Activated CD8-positive, alpha-beta T cell treated with anti-CD3 and anti-CD28 coated beads, Interleukin-2, amount 10 ng/mL, durations not matched to agents 7 days and 5 days (primary cell): ENCODE data around the gene ANKRD13D. TPM values are rescaled to one million over a fixed set of nuclear protein-coding genes. Genes with fewer than 3 reads are reported as not detected.

Experiments used
- ATAC-seq: fragments of 150-1000 bp; cut with Tn5 transposase; one replicate; pipeline ENCODE4 v1.10.0; 2021; ENCODE audit warnings: moderate library complexity
- CTCF ChIA-PET: fragments of 350-600 bp; sonication (Branson Sonifier 250); formaldehyde crosslinking; loops from one replicate; lab custom pipeline; 2021; ENCODE audit warnings: antibody characterized with exemption; lab: Charles Lee
- POLR2A ChIA-PET: fragments of 350-600 bp; sonication (Branson Sonifier 250); formaldehyde crosslinking; loops from one replicate; lab custom pipeline; 2021; ENCODE audit warnings: antibody characterized with exemption; lab: Charles Lee
- DNase-seq: peaks from one replicate; pipeline ENCODE4 v3.0.0-alpha.2; 2020
- H3K27ac Mint-ChIP-seq: one replicate; pipeline ENCODE4 v1.8.0; 2021; ENCODE audit warnings: mild to moderate bottlenecking, mixed read lengths
- H3K27me3 Mint-ChIP-seq: one replicate; pipeline ENCODE4 v1.8.0; 2021; ENCODE audit warnings: low read depth, mixed read lengths
- H3K36me3 Mint-ChIP-seq: one replicate; pipeline ENCODE4 v1.8.0; 2021; ENCODE audit warnings: low read depth, mixed read lengths
- H3K4me1 Mint-ChIP-seq: one replicate; pipeline ENCODE4 v1.8.0; 2021; ENCODE audit warnings: low read depth, mixed read lengths
- H3K4me3 Mint-ChIP-seq: one replicate; pipeline ENCODE4 v1.8.0; 2021; ENCODE audit warnings: mild to moderate bottlenecking, mixed read lengths
- H3K9me3 Mint-ChIP-seq: one replicate; pipeline ENCODE4 v1.8.0; 2022; ENCODE audit warnings: mixed read lengths; ENCODE audit not compliant: insufficient read depth
- total RNA-seq, 2 experiments: library from RNA; stranded (reverse); gene quantifications; one replicate each; pipeline ENCODE4 v1.2.3, GENCODE V29; 2021

ANKRD13D gene
- total RNA-seq, 2 experiments from 2014 or later, result 179 to 189 TPM

DNA sequence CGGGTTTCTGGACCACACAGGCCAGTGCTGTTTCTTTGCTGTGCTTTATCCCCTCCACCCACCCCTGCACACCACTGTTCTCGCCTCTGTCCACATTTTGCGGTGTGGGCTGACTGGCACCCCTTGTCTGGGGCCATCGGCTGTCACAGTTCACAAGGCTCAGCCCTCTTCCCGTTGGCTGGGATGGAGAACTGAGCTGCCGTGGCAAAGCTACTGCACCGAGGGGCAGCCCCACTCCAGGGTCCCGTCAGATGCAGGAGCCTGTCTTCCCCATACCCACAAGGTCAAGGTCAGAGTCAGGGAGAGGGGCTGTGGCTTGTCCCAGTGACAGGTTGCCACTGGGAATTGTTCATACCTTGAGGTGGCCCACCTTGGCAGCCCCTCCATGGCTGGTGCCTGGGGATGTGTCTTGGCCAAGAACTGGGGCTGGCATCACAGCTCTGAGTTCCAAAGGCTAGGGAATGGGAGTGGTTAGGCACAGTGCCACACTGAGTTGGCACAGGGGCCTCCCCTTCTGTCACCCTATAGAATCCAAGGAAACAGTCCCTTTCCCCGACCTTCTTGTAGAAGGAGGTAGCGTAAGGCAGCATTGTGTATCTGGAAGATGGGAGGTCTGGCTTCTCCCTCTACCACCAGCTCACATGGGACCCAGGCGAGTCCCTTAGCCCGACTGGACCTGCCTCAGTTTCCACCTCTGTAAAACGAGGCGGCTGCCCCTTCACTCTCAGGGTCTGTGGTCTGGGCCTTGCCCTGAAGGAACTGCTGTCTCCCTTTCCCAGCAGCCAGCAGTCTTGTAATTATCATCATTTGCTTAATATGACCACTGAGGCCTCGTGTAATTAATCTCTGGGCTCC, 19.5 kb upstream of the ANKRD13D start:
- Mint-ChIP-seq H3K27ac (peak overlapping the region; percentile 99), H3K27me3 (no peaks in the 10 kb centered on the region), H3K9me3 (no peaks in the 10 kb centered on the region), H3K36me3 (peaks cover 72% of the 10 kb centered on the region), H3K4me1 (peaks cover 74% of the 10 kb centered on the region), H3K4me3 (peak overlapping the region; percentile 98)
- CTCF ChIA-PET, result interaction anchor here (0.8 to 7.4 kb wide), 6 partner anchors 10 to 82 kb away, joined by 3 to 60 read pairs (median 10); partner anchors contain the start of gene ANKRD13D
- ATAC-seq (no peak), DNase-seq (no peak)
- POLR2A ChIA-PET, result interaction anchor here (0.9 to 8.1 kb wide), 6 partner anchors 7 to 127 kb away, joined by 3 to 201 read pairs (median 16); partner anchors contain the start of genes ANKRD13D and RAD9A

DNA sequence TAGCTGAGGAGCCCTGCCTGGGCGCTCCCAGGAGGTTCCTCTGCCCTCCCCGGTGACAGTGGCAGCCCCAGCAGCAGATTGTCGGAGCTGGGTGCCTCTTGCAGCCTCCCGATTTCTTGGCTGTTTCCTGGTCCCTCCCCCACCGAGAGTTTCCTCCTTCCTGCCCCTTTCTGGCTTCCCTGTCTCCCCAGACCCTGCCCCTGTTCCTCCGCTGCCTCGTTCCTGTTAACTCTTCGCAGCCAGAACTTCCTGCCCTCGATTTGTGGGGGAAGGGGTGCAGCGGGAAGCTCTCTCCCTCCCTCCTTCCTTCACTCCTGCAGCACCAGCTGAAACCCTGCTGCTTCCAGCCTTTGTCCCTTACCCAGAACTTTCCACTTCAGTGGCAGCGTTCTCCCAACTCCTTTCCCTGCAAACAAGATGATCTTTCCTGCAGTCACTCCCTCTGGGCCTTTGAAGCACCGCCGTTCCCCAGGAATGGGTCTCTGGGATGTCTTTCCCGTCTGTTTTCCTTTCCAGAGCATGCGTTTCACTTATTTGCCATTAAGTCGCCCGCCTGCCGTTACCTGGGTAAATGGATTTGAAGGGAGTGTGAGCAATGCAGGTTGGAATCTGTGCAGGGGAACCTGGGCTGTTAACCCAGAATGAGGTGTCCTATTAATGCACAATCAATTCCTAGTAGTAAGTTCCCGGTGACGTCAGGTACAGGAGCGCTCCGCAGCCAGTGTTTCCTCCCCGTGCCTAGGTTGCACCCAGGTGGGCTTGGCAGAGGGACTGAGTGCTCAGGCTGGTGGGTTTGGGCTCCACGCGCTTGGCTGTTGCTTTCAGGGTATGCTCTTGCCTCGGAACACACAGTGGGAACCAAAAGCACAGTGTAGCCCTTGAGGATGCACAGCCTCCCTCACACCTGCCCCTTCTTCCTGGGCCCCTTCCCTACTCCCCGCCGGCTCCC, 18.6 kb upstream of the ANKRD13D start:
- Mint-ChIP-seq H3K36me3 (peaks cover 79% of the 10 kb centered on the region), H3K9me3 (no peaks in the 10 kb centered on the region), H3K4me1 (peaks cover 72% of the 10 kb centered on the region), H3K4me3 (peak overlapping the region; percentile 98), H3K27me3 (no peaks in the 10 kb centered on the region), H3K27ac (peak overlapping the region; percentile 99)
- ChIA-PET CTCF (interaction anchor here (1.0 to 7.4 kb wide), 10 partner anchors 9 to 81 kb away, joined by 3 to 60 read pairs (median 8); partner anchors contain the start of gene ANKRD13D), POLR2A (interaction anchor here (0.6 to 8.1 kb wide), 14 partner anchors 6 to 613 kb away, joined by 3 to 201 read pairs (median 4); partner anchors contain the start of genes ANKRD13D, POLD4 and RAD9A)
- DNase-seq (no peak), ATAC-seq (no peak)

GRCh38 chr11:67271205-67271540, 17.9 kb upstream of the ANKRD13D start:
- Mint-ChIP-seq H3K9me3 (no peaks in the 10 kb centered on the region), H3K27ac (peak overlapping the region; percentile 99), H3K27me3 (no peaks in the 10 kb centered on the region), H3K36me3 (peaks cover 85% of the 10 kb centered on the region), H3K4me3 (peak overlapping the region; percentile 98), H3K4me1 (peaks cover 73% of the 10 kb centered on the region)
- ChIA-PET CTCF (interaction anchor here (1.0 to 7.4 kb wide), 9 partner anchors 8 to 80 kb away, joined by 3 to 60 read pairs (median 11); partner anchors contain the start of gene ANKRD13D), POLR2A (interaction anchor here (0.6 to 8.1 kb wide), 11 partner anchors 12 to 614 kb away, joined by 3 to 201 read pairs (median 4); partner anchors contain the start of genes ANKRD13D and POLD4)
- ATAC-seq (no peak), DNase-seq (no peak)

GRCh38 chr11:67271541-67272284, 17.4 kb upstream of the ANKRD13D start:
- ATAC-seq (peak; percentile 37), DNase-seq (peak; percentile 77)
- H3K36me3 Mint-ChIP-seq, result peaks cover 89% of the 10 kb centered on the region

GRCh38 chr11:67272327-67273259, 16.5 kb upstream of the ANKRD13D start:
- ChIA-PET CTCF (interaction anchor here (0.9 to 7.4 kb wide), 10 partner anchors 9 to 84 kb away, joined by 3 to 60 read pairs (median 8); partner anchors contain the start of genes ANKRD13D and POLD4), POLR2A (interaction anchor here (0.9 to 8.1 kb wide), 9 partner anchors 9 to 147 kb away, joined by 3 to 201 read pairs (median 4); partner anchors contain the start of gene ANKRD13D)
- H3K4me3 Mint-ChIP-seq, result peak overlapping the region; percentile 98
- peak; percentile 20 for ATAC-seq
- no peaks in the 10 kb centered on the region for H3K9me3 Mint-ChIP-seq
- peak; percentile 57 for DNase-seq
- no peaks in the 10 kb centered on the region for H3K27me3 Mint-ChIP-seq
- peaks cover 91% of the 10 kb centered on the region for H3K36me3 Mint-ChIP-seq
- H3K4me1 Mint-ChIP-seq, result peaks cover 87% of the 10 kb centered on the region
- peak overlapping the region; percentile 99 for H3K27ac Mint-ChIP-seq

More at GRCh38 chr11:67271541-67272284, 17.4 kb upstream of the ANKRD13D start:
- ChIA-PET POLR2A (interaction anchor here (0.6 to 8.1 kb wide), 13 partner anchors 12 to 141 kb away, joined by 3 to 201 read pairs (median 3); partner anchors contain the start of genes ANKRD13D and POLD4), CTCF (interaction anchor here (0.9 to 7.4 kb wide), 11 partner anchors 8 to 85 kb away, joined by 3 to 60 read pairs (median 5); partner anchors contain the start of genes ANKRD13D and POLD4)
- H3K27ac Mint-ChIP-seq, result peak overlapping the region; percentile 99
- H3K4me3 Mint-ChIP-seq, result peak overlapping the region; percentile 98
- peaks cover 78% of the 10 kb centered on the region for H3K4me1 Mint-ChIP-seq
- H3K9me3 Mint-ChIP-seq, result no peaks in the 10 kb centered on the region
- no peaks in the 10 kb centered on the region for H3K27me3 Mint-ChIP-seq

- ChIA-PET CTCF (interaction anchor here (1.5 to 7.4 kb wide), 4 partner anchors 11 to 83 kb away, joined by 3 to 60 read pairs (median 12); partner anchors contain the start of gene ANKRD13D), POLR2A (interaction anchor here (0.7 to 8.1 kb wide), 6 partner anchors 10 to 155 kb away, joined by 3 to 201 read pairs (median 3); partner anchors contain the start of gene ANKRD13D)
- no peaks in the 10 kb centered on the region for H3K27me3 Mint-ChIP-seq
- H3K36me3 Mint-ChIP-seq, result peaks cover 91% of the 10 kb centered on the region
- DNase-seq, result no peak
- peak overlapping the region; percentile 98 for H3K4me3 Mint-ChIP-seq
- ATAC-seq, result no peak
- H3K27ac Mint-ChIP-seq, result peak overlapping the region; percentile 99
- H3K4me1 Mint-ChIP-seq, result peaks cover 90% of the 10 kb centered on the region
- no peaks in the 10 kb centered on the region for H3K9me3 Mint-ChIP-seq
Measured at GRCh38 chr11:67273260-67273990, 15.7 kb upstream of the ANKRD13D start.

DNA sequence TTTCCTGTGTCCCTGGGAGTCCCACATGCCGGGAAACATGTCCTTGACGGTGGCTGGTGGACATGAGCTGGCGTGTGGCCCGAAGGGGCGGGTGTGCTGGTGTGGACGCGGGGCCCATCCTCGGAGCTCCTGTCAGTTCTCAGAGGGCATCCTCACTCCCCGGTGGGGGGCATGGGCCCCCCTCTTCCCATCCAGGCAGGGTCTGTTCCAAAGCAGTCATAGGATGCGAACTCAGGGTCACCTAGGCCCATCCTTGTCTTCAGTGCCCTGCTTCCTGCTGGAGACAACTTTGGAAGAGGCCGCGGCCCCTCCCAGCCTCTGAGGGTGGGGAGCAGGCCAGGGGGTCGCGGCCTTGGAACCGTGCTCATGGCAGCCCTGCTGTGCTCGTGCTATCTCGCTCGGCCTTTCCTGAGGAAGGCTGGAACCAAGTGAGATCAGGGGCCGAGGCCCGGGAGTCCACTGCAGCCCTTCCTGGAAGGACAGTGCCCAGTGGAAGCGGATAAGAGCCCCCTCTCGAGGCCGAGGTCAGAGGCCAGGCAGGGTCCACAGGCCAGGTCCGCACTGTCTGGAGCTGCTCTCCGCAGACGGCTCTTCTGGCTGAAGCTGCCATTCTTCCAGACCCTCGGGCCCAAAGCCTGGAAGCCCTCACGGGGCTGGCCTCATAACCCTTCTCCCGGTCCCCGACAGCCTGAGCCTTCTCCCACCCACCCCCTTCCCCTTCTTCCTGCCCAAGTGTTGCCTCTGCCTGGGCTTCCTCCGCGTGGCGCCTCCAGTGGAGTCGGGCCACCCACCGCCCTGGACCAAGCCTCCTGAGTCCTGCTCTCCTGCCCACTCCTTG, 14.1 kb upstream of the ANKRD13D start:
- POLR2A ChIA-PET, result interaction anchor here (1.0 to 4.1 kb wide), 2 partner anchors 9 to 11 kb away, joined by 5 to 18 read pairs; no protein-coding TSS in a partner anchor

GRCh38 chr11:67275606-67276409, 13.3 kb upstream of the ANKRD13D start:
- peaks cover 91% of the 10 kb centered on the region for H3K4me1 Mint-ChIP-seq
- no peaks in the 10 kb centered on the region for H3K27me3 Mint-ChIP-seq
- H3K36me3 Mint-ChIP-seq, result peaks cover 91% of the 10 kb centered on the region
- ChIA-PET CTCF (interaction anchor here (0.6 to 3.2 kb wide), 5 partner anchors 8 to 75 kb away, joined by 3 to 36 read pairs (median 9); partner anchors contain the start of gene ANKRD13D), POLR2A (interaction anchor here (0.7 to 5.3 kb wide), 3 partner anchors 8 to 25 kb away, joined by 3 to 94 read pairs (median 50); partner anchors contain the start of genes ANKRD13D and GRK2)
- peak overlapping the region; percentile 99 for H3K27ac Mint-ChIP-seq
- ATAC-seq (no peak), DNase-seq (peak; percentile 44)
- H3K4me3 Mint-ChIP-seq, result peak overlapping the region; percentile 81
- H3K9me3 Mint-ChIP-seq, result no peaks in the 10 kb centered on the region

More for the DNA sequence above, 14.1 kb upstream of the ANKRD13D start:
- DNase-seq, result no peak
- peaks cover 91% of the 10 kb centered on the region for H3K36me3 Mint-ChIP-seq
- peak overlapping the region; percentile 99 for H3K27ac Mint-ChIP-seq
- peak overlapping the region; percentile 98 for H3K4me3 Mint-ChIP-seq
- peaks cover 96% of the 10 kb centered on the region for H3K4me1 Mint-ChIP-seq
- no peaks in the 10 kb centered on the region for H3K27me3 Mint-ChIP-seq
- no peaks in the 10 kb centered on the region for H3K9me3 Mint-ChIP-seq
- no peak for ATAC-seq
- CTCF ChIA-PET, result interaction anchor here (1.9 to 3.2 kb wide), 2 partner anchors 12 to 13 kb away, joined by 9 to 36 read pairs; partner anchors contain the start of gene ANKRD13D
